BE2C (cell line): ENCODE results near the gene GMFB.
A peak's percentile ranks its signal among the peaks of the same experiment; 100 is the strongest.

Experiments
- DNase-seq: peaks from one replicate; pipeline ENCODE4 v3.0.0-alpha.2; 2020
- H3K27me3 ChIP-seq: fragments of 250-450 bp; sonication (Bioruptor Pico); 2 replicates; pipeline ENCODE4 v1.5.1; 2020; ENCODE audit warnings: mild to moderate bottlenecking
- H3K36me3 ChIP-seq: fragments of 250-450 bp; sonication (Bioruptor Pico); 2 replicates; pipeline ENCODE4 v1.5.1; 2020; ENCODE audit warnings: mild to moderate bottlenecking
- H3K4me1 ChIP-seq: fragments of 250-450 bp; sonication (Bioruptor Pico); 2 replicates; pipeline ENCODE4 v1.5.1; 2020
- H3K4me3 ChIP-seq: 2 replicates; pipeline ENCODE4 v1.5.1; 2011; ENCODE audit warnings: low read depth, low read length
- H3K9me3 ChIP-seq: fragments of 250-450 bp; sonication (Bioruptor Pico); 2 replicates; pipeline ENCODE4 v1.5.1; 2020
- TF ChIP-seq, protein P1 (sequence below): IDR thresholded peaks from 2 replicates; pipeline ENCODE4 v1.5.1; 2012; ENCODE audit warnings: mild to moderate bottlenecking, low read depth, low read length

The GMFB gene

GRCh38 chr14:54474232-54474793 is 14.5 kb downstream of the GMFB start:
- Histone ChIP-seq H3K4me1 (no peaks in the 10 kb centered on the region; the same call in 1 of the 2 replicates), H3K4me3 (no peak overlapping the region), H3K27me3 (no peaks in the 10 kb centered on the region), H3K9me3 (no peaks in the 10 kb centered on the region), H3K36me3 (peaks cover 11% of the 10 kb centered on the region; the same call in 1 of the 2 replicates)
- TF ChIP-seq, protein P1, sequence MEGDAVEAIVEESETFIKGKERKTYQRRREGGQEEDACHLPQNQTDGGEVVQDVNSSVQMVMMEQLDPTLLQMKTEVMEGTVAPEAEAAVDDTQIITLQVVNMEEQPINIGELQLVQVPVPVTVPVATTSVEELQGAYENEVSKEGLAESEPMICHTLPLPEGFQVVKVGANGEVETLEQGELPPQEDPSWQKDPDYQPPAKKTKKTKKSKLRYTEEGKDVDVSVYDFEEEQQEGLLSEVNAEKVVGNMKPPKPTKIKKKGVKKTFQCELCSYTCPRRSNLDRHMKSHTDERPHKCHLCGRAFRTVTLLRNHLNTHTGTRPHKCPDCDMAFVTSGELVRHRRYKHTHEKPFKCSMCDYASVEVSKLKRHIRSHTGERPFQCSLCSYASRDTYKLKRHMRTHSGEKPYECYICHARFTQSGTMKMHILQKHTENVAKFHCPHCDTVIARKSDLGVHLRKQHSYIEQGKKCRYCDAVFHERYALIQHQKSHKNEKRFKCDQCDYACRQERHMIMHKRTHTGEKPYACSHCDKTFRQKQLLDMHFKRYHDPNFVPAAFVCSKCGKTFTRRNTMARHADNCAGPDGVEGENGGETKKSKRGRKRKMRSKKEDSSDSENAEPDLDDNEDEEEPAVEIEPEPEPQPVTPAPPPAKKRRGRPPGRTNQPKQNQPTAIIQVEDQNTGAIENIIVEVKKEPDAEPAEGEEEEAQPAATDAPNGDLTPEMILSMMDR = no peak
- no peak for DNase-seq

GRCh38 chr14:54472315-54472714 is 16.5 kb downstream of the GMFB start:
- no peaks in the 10 kb centered on the region for H3K27me3 ChIP-seq
- H3K9me3 ChIP-seq = no peaks in the 10 kb centered on the region
- H3K36me3 ChIP-seq = 0 out of 2 replicates have a peak, but pooled peaks cover 6% of the 10 kb centered on the region
- TF ChIP-seq, protein P1 = no peak
- DNase-seq = no peak
- no peaks in the 10 kb centered on the region; the same call in 1 of the 2 replicates for H3K4me1 ChIP-seq
- no peak overlapping the region for H3K4me3 ChIP-seq

GRCh38 chr14:54471641-54472040 is 17.1 kb downstream of the GMFB start:
- TF ChIP-seq, protein P1 = no peak
- Histone ChIP-seq H3K9me3 (no peaks in the 10 kb centered on the region), H3K36me3 (0 out of 2 replicates have a peak, but pooled peaks cover 6% of the 10 kb centered on the region), H3K4me3 (no peak overlapping the region), H3K4me1 (no peaks in the 10 kb centered on the region; the same call in 1 of the 2 replicates), H3K27me3 (no peaks in the 10 kb centered on the region)
- DNase-seq = no peak

DNA sequence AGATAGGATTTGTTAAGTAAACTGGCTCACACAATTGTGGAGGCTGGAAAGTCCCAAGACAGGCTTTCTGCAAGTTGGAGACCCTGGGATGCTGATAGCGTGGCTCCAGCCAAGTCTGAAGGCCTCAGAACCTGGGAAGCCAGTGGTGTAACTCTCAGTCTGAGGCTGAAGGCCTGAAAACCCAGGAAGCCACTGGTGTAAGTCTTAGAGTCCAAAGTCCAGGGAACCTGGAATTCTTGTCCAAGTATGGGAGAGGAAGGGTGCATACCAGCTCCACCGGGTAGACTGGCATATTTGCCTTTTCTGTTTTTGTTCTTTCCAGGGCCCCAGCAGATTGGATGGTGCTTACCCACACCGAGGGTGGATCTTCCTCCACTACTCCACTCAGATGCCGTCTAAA is 18.1 kb downstream of the GMFB start:
- Histone ChIP-seq H3K36me3 (0 out of 2 replicates have a peak, but pooled peaks cover 6% of the 10 kb centered on the region), H3K27me3 (no peaks in the 10 kb centered on the region), H3K4me3 (no peak overlapping the region), H3K9me3 (no peaks in the 10 kb centered on the region), H3K4me1 (no peaks in the 10 kb centered on the region; the same call in none of the 2 replicates)
- DNase-seq = no peak
- TF ChIP-seq, protein P1 = no peak

DNA sequence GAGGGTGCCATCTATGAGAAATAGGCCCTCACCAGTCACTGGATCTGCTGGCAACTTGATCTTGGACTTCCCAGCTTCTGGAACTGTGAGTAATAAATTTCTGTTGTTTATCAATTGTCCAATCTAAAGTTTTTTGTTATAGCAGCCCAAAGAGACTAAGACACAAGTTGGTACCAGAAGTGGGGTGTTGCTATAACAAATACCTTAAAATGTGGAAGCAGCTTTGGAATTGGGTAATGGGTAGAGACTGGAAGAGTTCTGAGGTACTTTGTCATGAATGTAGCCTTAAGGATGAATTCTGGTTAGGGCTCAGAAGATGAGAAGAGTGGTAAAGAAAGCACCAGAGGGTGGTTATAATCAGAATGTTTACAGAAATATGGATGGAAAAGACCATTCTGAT is 21.5 kb downstream of the GMFB start:
- Histone ChIP-seq H3K9me3 (no peaks in the 10 kb centered on the region), H3K36me3 (no peaks in the 10 kb centered on the region), H3K27me3 (no peaks in the 10 kb centered on the region), H3K4me1 (no peaks in the 10 kb centered on the region; the same call in none of the 2 replicates), H3K4me3 (no peak overlapping the region)
- DNase-seq = no peak
- TF ChIP-seq, protein P1 = no peak

GRCh38 chr14:54465654-54466053 is 23.1 kb downstream of the GMFB start:
- Histone ChIP-seq H3K9me3 (no peaks in the 10 kb centered on the region), H3K27me3 (no peaks in the 10 kb centered on the region), H3K36me3 (no peaks in the 10 kb centered on the region), H3K4me1 (no peaks in the 10 kb centered on the region; the same call in none of the 2 replicates), H3K4me3 (no peak overlapping the region; the same call in 1 of the 2 replicates)
- DNase-seq = peak; percentile 48
- TF ChIP-seq, protein P1 = no peak
